HepG2 (cell line): ENCODE measurements around the gene WIPF3. TPM values are rescaled to one million over a fixed set of nuclear protein-coding genes. Genes with fewer than 3 reads are reported as not detected.

Experiments used
- FOXC1 ChIP-seq: sonication (generic); formaldehyde crosslinking; IDR thresholded peaks from 2 replicates; pipeline ENCODE4 v1.8.0; 2022; ENCODE audit warnings: mild to moderate bottlenecking, missing genetic modification reagents, borderline replicate concordance
- PHF8 ChIP-seq: sonication (generic); formaldehyde crosslinking; IDR thresholded peaks from 2 replicates; pipeline ENCODE4 v1.5.0; 2020; ENCODE audit warnings: missing genetic modification reagents
- RBFOX2 ChIP-seq: fragments of 200-400 bp; formaldehyde crosslinking; IDR thresholded peaks from 2 replicates; pipeline ENCODE4 v1.6.1; 2017; ENCODE audit warnings: low read depth, mild to moderate bottlenecking, low read length
- RORA ChIP-seq: sonication (generic); formaldehyde crosslinking; IDR thresholded peaks from 2 replicates; pipeline ENCODE4 v1.5.0; 2020; ENCODE audit warnings: mild to moderate bottlenecking, missing genetic modification reagents, moderate library complexity
- ZMAT3 ChIP-seq: sonication (generic); formaldehyde crosslinking; conservative IDR thresholded peaks from 2 replicates; pipeline ENCODE4 v1.7.0; 2021; ENCODE audit warnings: missing genetic modification reagents
- ZNF205 ChIP-seq: IDR thresholded peaks from 2 replicates; pipeline ENCODE4 v1.6.1; 2018; ENCODE audit warnings: missing biosample characterization, missing genetic modification reagents
- ZNF468 ChIP-seq: sonication (generic); formaldehyde crosslinking; IDR thresholded peaks from 2 replicates; pipeline ENCODE4 v1.8.0; 2022; ENCODE audit warnings: mild to moderate bottlenecking, moderate library complexity, missing genetic modification reagents
- ZNF687 ChIP-seq: sonication (generic); formaldehyde crosslinking; IDR thresholded peaks from 2 replicates; pipeline ENCODE4 v1.5.1; 2020; ENCODE audit warnings: mild to moderate bottlenecking, missing genetic modification reagents, moderate library complexity
- ZNF770 ChIP-seq: sonication (generic); formaldehyde crosslinking; IDR thresholded peaks from 2 replicates; pipeline ENCODE4 v1.5.0; 2020; ENCODE audit warnings: mild to moderate bottlenecking, missing genetic modification reagents
- polyA plus RNA-seq, 8 experiments: library from polyadenylated mRNA; depleted of rRNA in 3 of 8; stranded (reverse) in 7 of 8; unstranded in 1 of 8; fragments of >200 nt; fragmentation: Illumina TruSeq in 4 of 8; extraction: Trizol in 4 of 8; gene quantifications; 2 replicates each; pipeline versions ENCODE4 v1.2.1 to v1.2.3, GENCODE V29; 2011 to 2016; ENCODE audit warnings: low read depth in 4 of 8, missing spikeins in 1 of 8, mixed read lengths in 1 of 8; ENCODE audit not compliant: insufficient read depth in 1 of 8
- total RNA-seq, 5 experiments: library from RNA; depleted of rRNA; stranded (reverse); fragments of >200 nt; fragmentation: Illumina TruSeq; extraction: Trizol; gene quantifications; 2 replicates each; pipeline ENCODE4 v1.2.3, GENCODE V29; 2016; ENCODE audit warnings: low read depth in 1 of 5

Gene WIPF3
- total and polyA plus RNA-seq, 2 of the 13 experiments (the other 11 are each of a cell fraction or from before 2014, with no cell fraction given): 0.03 TPM; not detected in 1

GRCh38 chr7:29926741-29927140, 120.4 kb downstream of the WIPF3 start (continued):
- TF ChIP-seq FOXC1 (CRISPR knock-in tag) (no peak), RBFOX2 (no peak), ZNF205 (CRISPR knock-in tag) (no peak), ZNF770 (CRISPR knock-in tag) (no peak), PHF8 (no peak), ZMAT3 (CRISPR knock-in tag) (no peak), ZNF687 (CRISPR knock-in tag) (no peak), ZNF468 (CRISPR knock-in tag) (no peak), RORA (CRISPR knock-in tag) (no peak)
